ENCODE measurements around the gene GPBAR1. TPM values are rescaled to one million over a fixed set of nuclear protein-coding genes. Genes with fewer than 3 reads are reported as not detected.
A peak's percentile ranks its signal among the peaks of the same experiment; 100 is the strongest.

GPBAR1 gene
- total and polyA plus RNA-seq, 9 of the 15 experiments (the other 6 are each of a cell fraction or from before 2014, with no cell fraction given): not detected

- peak; percentile 91 for TF ChIP-seq ZBTB40 (IDR thresholded peaks at IDR 0.05)
- TF ChIP-seq ZBTB40 (CRISPR knock-in tag; IDR thresholded peaks at IDR 0.05): no peak
- TF ChIP-seq NEUROD1 (IDR thresholded peaks at IDR 0.05; ENCODE audit: borderline replicate concordance, low read depth, low read length, partially characterized antibody): no peak
- no peak for TF ChIP-seq FOXJ2 (tag; IDR thresholded peaks at IDR 0.05)
- TF ChIP-seq NFIC (IDR thresholded peaks at IDR 0.05): peak; percentile 43; the same call in 1 of the 2 replicates
- TF ChIP-seq GMEB1 (CRISPR knock-in tag; IDR thresholded peaks at IDR 0.05): peak; percentile 50; the same call in 1 of the 2 replicates
- peak; percentile 92 for TF ChIP-seq ELF1 (tag; IDR thresholded peaks at IDR 0.05)
- TF ChIP-seq SETDB1 (IDR thresholded peaks at IDR 0.05; ENCODE audit: low read length): no peak
- TF ChIP-seq KDM4B (IDR thresholded peaks at IDR 0.05; ENCODE audit: borderline replicate concordance in 2 of 2, low read depth in 1 of 2): peak in 1 of 2 experiments; percentile 49; a peak in 1 of 4 replicates
- TF ChIP-seq ZNF766 (CRISPR knock-in tag; conservative IDR thresholded peaks at IDR 0.05): 0 out of 2 replicates have a peak, but pooled peaks have one; percentile 71
Measured at GRCh38 chr2:218216674-218217359, 44.0 kb upstream of the GPBAR1 start, which contains the start of gene ARPC2 (continued).

All from K562 (cell line).